Right lobe of liver (tissue), 6 donors: ENCODE results near the gene CADM2. TPM values are rescaled to one million over a fixed set of nuclear protein-coding genes. Genes with fewer than 3 reads are reported as not detected.

Experiments used
- ATAC-seq, 4 donors: fragments of 200-7000 bp; cut with Tn5 transposase; one replicate each; pipeline ENCODE4 v1.9.1; 2020; ENCODE audit warnings: mild to moderate bottlenecking in 4 of 4, moderate library complexity in 4 of 4
- DNase-seq, 3 donors: peaks; one replicate each; pipeline ENCODE4 v3.0.0-alpha.2; 2020
- H3K27ac ChIP-seq, 3 donors: fragments of 200-600 bp; one replicate each; pipeline ENCODE4 v1.8.0; 2022
- H3K27me3 ChIP-seq, 2 donors: fragments of 200-600 bp; one replicate each; pipeline ENCODE4 v1.8.0; 2022
- H3K36me3 ChIP-seq, 4 donors: fragments of 200-600 bp; sonication (generic) in 1 of 4; one replicate each; pipeline versions ENCODE4 v1.5.1 to v1.8.0; 2017 to 2022; ENCODE audit warnings: control low read depth in 1 of 4
- H3K4me1 ChIP-seq, 4 donors: fragments of 200-600 bp; sonication (generic) in 1 of 4; one replicate each; pipeline versions ENCODE4 v1.5.1 to v1.8.0; 2017 to 2022; ENCODE audit warnings: control low read depth in 1 of 4
- H3K4me3 ChIP-seq, 3 donors: fragments of 200-600 bp; one replicate each; pipeline ENCODE4 v1.8.0; 2022
- H3K9me3 ChIP-seq, 4 donors: fragments of 200-600 bp; sonication (generic) in 1 of 4; one replicate each; pipeline versions ENCODE4 v1.5.1 to v1.8.0; 2017 to 2022; ENCODE audit warnings: control low read depth in 1 of 4
- CTCF ChIP-seq, 4 donors: fragments of 200-600 bp in 3 of 4; fragments of 450-650 bp in 1 of 4; IDR thresholded peaks; one replicate each; pipeline versions ENCODE4 v1.5.1 to v1.8.0; 2016 to 2022; ENCODE audit warnings: antibody characterized with exemption in 4 of 4, mild to moderate bottlenecking in 2 of 4
- POLR2A ChIP-seq: fragments of 450-650 bp; IDR thresholded peaks from one replicate; pipeline ENCODE4 v1.6.1; 2017; ENCODE audit warnings: antibody characterized with exemption, mild to moderate bottlenecking
- WGBS: methylation state at CpG from one replicate; pipeline ENCODE4 v1.1.6; 2018; ENCODE audit warnings: low coverage, low lambda C conversion rate; ENCODE audit not compliant: insufficient coverage; ENCODE audit errors: missing lambda C conversion rate; 5-methylcytosine and 5-hydroxymethylcytosine counted together
- intact Hi-C, 2 donors: fragments of 100-400 bp; cut with DNase I; formaldehyde crosslinking; loops; one replicate each; pipeline versions ENCODE4 v1.11.2 to v1.14.1; 2022
- total RNA-seq, 6 experiments: library from RNA; depleted of rRNA in 2 of 6; stranded (reverse); fragments of >200 nt in 2 of 6; fragmentation: NEBNext Ultra II Directional in 3 of 6; extraction: Animal tissue kit (Norgen Biotek cat#: 25700) in 3 of 6; gene quantifications; one replicate each; pipeline versions ENCODE4 v1.1.0 to v1.2.4, GENCODE V29; 2016 to 2023
- donor health status: DM: no; HTN: yes; CAD: no.
- donor health status: DM: no; HTN: no; CAD: no.
- donor health status: DM: no; HTN: no; CAD: no.
- donor health status: DM: no; HTN: yes; CAD: no.
- donor health status: DM: no; HTN: yes; CAD: no.

Gene CADM2
- total RNA-seq, 6 experiments from 2014 or later = under 0.01 to 1.7 (median 0.15) TPM

GRCh38 chr3:84961521-84962255 is 2.9 kb downstream of the CADM2 start:
- peaks cover 5 to 18% of the 10 kb centered on the region in 2 donors for H3K27me3 ChIP-seq
- no peak overlapping the region for H3K4me3 ChIP-seq

DNA sequence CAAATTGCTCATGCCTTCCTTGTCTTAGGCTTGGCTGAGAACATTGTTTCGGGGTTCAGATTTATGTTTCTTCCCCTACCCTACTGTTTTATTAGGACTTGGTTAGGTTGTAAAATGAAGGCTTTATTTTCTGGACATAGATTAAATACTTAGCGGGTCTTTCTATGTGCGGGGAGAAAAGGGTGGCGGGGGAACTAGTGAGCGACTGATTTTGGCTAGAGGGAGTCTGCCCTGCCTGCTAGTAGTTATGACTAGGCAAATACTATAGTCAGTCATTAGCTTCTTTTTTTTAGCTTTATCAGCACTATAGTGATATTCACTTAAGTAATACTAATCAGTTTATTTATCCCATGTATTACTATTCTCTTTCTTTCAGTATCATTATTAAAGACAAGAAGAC is 3.6 kb downstream of the CADM2 start:
- H3K9me3 ChIP-seq = no peaks in the 10 kb centered on the region
- peaks cover 0 to 4% (median 0%) of the 10 kb centered on the region in 4 donors for H3K4me1 ChIP-seq
- whole genome bisulfite sequencing = 84% methylated on average over 5 of the region's 5 CpGs
- intact Hi-C loops = no loop called here
- no peak overlapping the region for H3K4me3 ChIP-seq
- peaks cover 5 to 18% of the 10 kb centered on the region in 2 donors for H3K27me3 ChIP-seq
- H3K36me3 ChIP-seq = no peaks in the 10 kb centered on the region
- no peak for ATAC-seq
- DNase-seq = no peak
- no peak for TF ChIP-seq POLR2A
- TF ChIP-seq CTCF (IDR thresholded peaks at IDR 0.05) = no peak
- H3K27ac ChIP-seq = no peak overlapping the region

More at GRCh38 chr3:84961521-84962255, 2.9 kb downstream of the CADM2 start:
- Histone ChIP-seq H3K27ac (no peak overlapping the region), H3K36me3 (no peaks in the 10 kb centered on the region), H3K4me1 (peaks cover 0 to 4% (median 0%) of the 10 kb centered on the region in 4 donors), H3K9me3 (no peaks in the 10 kb centered on the region)
- 8% methylated on average over 23 of the region's 23 CpGs for whole genome bisulfite sequencing
- no peak for ATAC-seq
- TF ChIP-seq CTCF (IDR thresholded peaks at IDR 0.05) = no peak
- no peak for TF ChIP-seq POLR2A
- no peak for DNase-seq
- intact Hi-C loops = no loop called here

DNA sequence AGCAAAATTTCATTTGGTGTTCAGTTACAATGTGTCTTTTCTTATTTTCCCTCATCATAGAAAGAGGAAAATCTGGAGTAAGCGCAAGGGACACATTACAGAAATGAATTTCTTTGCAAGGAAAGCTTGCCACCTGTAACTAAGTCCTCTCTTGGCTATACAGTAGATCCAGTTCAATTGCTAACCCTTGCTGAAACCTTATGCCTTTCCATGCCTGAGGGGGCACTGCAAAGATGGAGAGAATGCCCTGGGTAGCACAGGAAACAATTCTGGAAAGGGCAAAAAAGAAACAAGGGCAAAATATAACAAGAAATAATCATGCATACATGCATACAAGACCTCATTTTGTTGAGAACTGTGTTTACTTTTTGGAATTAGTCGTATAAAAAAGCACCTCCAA is 4.3 kb downstream of the CADM2 start:
- no peak for TF ChIP-seq POLR2A
- no peak for TF ChIP-seq CTCF (IDR thresholded peaks at IDR 0.05)
- Histone ChIP-seq H3K27me3 (peaks cover 5 to 18% of the 10 kb centered on the region in 2 donors), H3K4me1 (peaks cover 0 to 4% (median 0%) of the 10 kb centered on the region in 4 donors), H3K27ac (no peak overlapping the region), H3K36me3 (no peaks in the 10 kb centered on the region), H3K4me3 (no peak overlapping the region), H3K9me3 (no peaks in the 10 kb centered on the region)
- no peak for ATAC-seq
- intact Hi-C loops = no loop called here
- DNase-seq = no peak
- 69% methylated on average over 2 of the region's 2 CpGs for WGBS

- Histone ChIP-seq H3K27ac (no peak overlapping the region), H3K36me3 (no peaks in the 10 kb centered on the region), H3K9me3 (no peaks in the 10 kb centered on the region), H3K4me3 (no peak overlapping the region), H3K27me3 (peaks cover 5 to 14% of the 10 kb centered on the region in 2 donors), H3K4me1 (no peaks in the 10 kb centered on the region)
- TF ChIP-seq POLR2A (no peak), CTCF (IDR thresholded peaks at IDR 0.05) (no peak)
- no peak for DNase-seq
- ATAC-seq = peak in 1 of 4 donors; percentile 25
- WGBS = 18% methylated on average over 1 of the region's 1 CpG
- intact Hi-C loops = no loop called here
Measured at GRCh38 chr3:84965141-84965540, 6.4 kb downstream of the CADM2 start.
